DND-41 (cell line): ENCODE results near the gene PXN.
"Not testable (repeated sequence)": the region's sequence is repeated elsewhere in the genome, so short reads cannot be mapped to it uniquely, and the experiment has no call there.

Source experiments
- ATAC-seq: fragments of 200-7000 bp; cut with Tn5 transposase; 3 replicates; pipeline ENCODE4 v1.9.1; 2021; ENCODE audit warnings: low read depth; ENCODE audit not compliant: insufficient read depth
- DNase-seq: peaks from one replicate; pipeline ENCODE4 v3.0.0-alpha.2; 2020
- H2AFZ ChIP-seq: 2 replicates; pipeline ENCODE4 v1.6.0; 2012; ENCODE audit warnings: low read depth, low read length
- H3K27ac ChIP-seq: 2 replicates; pipeline ENCODE4 v1.5.1; 2012; ENCODE audit warnings: low read length, inconsistent platforms
- H3K27me3 ChIP-seq: fragments of 200-600 bp; sonication (generic); 2 replicates; pipeline ENCODE4 v1.6.0; 2012; ENCODE audit warnings: low read length, mild to moderate bottlenecking, inconsistent platforms; ENCODE audit not compliant: insufficient read depth, poor library complexity
- H3K36me3 ChIP-seq: 2 replicates; pipeline ENCODE4 v1.5.1; 2012; ENCODE audit warnings: low read length, inconsistent platforms; ENCODE audit not compliant: insufficient read depth
- H3K4me1 ChIP-seq: 2 replicates; pipeline ENCODE4 v1.5.1; 2012; ENCODE audit warnings: mild to moderate bottlenecking, low read length; ENCODE audit not compliant: insufficient read depth
- H3K4me2 ChIP-seq: 2 replicates; pipeline ENCODE4 v1.6.0; 2012; ENCODE audit warnings: mild to moderate bottlenecking, moderate library complexity, low read length, inconsistent platforms; ENCODE audit not compliant: insufficient read depth
- H3K4me3 ChIP-seq, 2 experiments: fragments of 200-600 bp in 1 of 2; shearing (Covaris generic) in 1 of 2; 2 replicates each; pipeline ENCODE4 v1.5.1; 2012 to 2016; ENCODE audit warnings: inconsistent platforms in 2 of 2, low read length in 2 of 2, mild to moderate bottlenecking in 2 of 2, low read depth in 1 of 2, moderate library complexity in 1 of 2
- H3K79me2 ChIP-seq: 2 replicates; pipeline ENCODE4 v1.6.0; 2012; ENCODE audit warnings: low read length, inconsistent platforms; ENCODE audit not compliant: insufficient read depth
- H3K9ac ChIP-seq: 2 replicates; pipeline ENCODE4 v1.6.0; 2012; ENCODE audit warnings: low read depth, mild to moderate bottlenecking, inconsistent platforms, low read length, moderate library complexity
- H3K9me3 ChIP-seq: 2 replicates; pipeline ENCODE4 v1.5.1; 2012; ENCODE audit warnings: low read length, moderate library complexity, mild to moderate bottlenecking, inconsistent platforms; ENCODE audit not compliant: insufficient read depth, severe bottlenecking
- H4K20me1 ChIP-seq: 2 replicates; pipeline ENCODE4 v1.6.0; 2012; ENCODE audit warnings: low read length; ENCODE audit not compliant: insufficient read depth
- EZH2 ChIP-seq: IDR thresholded peaks from 3 replicates; pipeline ENCODE4 v1.6.1; 2012; ENCODE audit warnings: borderline replicate concordance, low read depth, mild to moderate bottlenecking, moderate library complexity, low read length, inconsistent platforms; ENCODE audit not compliant: severe bottlenecking
- TF ChIP-seq, protein P1 (sequence below): IDR thresholded peaks from 2 replicates; pipeline ENCODE4 v1.5.1; 2012; ENCODE audit warnings: borderline replicate concordance, low read length, moderate library complexity, mild to moderate bottlenecking; ENCODE audit not compliant: poor library complexity, severe bottlenecking; ENCODE audit errors: extremely low read depth

PXN gene

DNA sequence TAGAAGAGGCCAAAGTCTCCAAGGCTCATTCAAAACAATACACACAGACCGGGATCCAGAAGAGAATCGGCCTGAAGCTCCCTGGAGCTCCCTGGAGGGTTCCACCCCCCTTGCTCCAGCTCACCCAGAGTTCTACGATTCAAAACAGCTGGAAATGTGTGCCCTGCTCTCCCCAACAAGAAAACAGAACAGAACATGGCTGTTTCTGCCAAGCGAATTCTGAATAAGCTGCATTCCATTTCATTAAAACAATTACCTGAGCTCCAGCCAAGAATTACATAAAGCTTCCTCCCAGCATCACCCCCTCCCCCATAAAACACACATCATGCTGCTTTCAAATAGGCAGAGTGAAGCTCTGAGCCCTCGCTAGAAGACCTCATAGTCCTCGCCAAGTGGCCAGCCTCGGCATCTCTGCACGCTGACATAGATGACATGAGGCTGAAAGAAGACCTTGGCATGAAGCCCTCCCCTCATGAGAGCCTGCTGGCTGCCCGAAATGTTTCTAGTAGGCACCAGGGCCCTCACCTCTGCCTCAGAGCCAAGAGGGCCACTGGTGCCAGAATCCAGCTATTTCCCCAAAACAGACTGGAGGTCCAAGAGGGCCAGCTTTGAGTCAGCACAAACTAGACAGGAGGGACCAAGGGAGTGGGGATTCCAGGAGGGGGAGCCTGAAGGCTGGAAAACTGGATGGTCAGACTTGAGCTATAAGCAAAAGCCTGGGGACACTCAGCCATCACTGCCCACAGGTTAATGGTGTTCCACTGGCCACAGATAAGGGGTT is 8.3 kb downstream of the PXN start:
- no peak overlapping the region for H3K9ac ChIP-seq
- TF ChIP-seq EZH2, result no peak
- TF ChIP-seq, protein P1, sequence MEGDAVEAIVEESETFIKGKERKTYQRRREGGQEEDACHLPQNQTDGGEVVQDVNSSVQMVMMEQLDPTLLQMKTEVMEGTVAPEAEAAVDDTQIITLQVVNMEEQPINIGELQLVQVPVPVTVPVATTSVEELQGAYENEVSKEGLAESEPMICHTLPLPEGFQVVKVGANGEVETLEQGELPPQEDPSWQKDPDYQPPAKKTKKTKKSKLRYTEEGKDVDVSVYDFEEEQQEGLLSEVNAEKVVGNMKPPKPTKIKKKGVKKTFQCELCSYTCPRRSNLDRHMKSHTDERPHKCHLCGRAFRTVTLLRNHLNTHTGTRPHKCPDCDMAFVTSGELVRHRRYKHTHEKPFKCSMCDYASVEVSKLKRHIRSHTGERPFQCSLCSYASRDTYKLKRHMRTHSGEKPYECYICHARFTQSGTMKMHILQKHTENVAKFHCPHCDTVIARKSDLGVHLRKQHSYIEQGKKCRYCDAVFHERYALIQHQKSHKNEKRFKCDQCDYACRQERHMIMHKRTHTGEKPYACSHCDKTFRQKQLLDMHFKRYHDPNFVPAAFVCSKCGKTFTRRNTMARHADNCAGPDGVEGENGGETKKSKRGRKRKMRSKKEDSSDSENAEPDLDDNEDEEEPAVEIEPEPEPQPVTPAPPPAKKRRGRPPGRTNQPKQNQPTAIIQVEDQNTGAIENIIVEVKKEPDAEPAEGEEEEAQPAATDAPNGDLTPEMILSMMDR, result no peak
- no peak overlapping the region for H3K27ac ChIP-seq
- H4K20me1 ChIP-seq, result peaks cover 15% of the 10 kb centered on the region
- no peaks in the 10 kb centered on the region for H3K36me3 ChIP-seq
- no peaks in the 10 kb centered on the region for H3K27me3 ChIP-seq
- no peak overlapping the region for H2AFZ ChIP-seq
- no peak overlapping the region for H3K4me2 ChIP-seq
- no peak for ATAC-seq
- no peak overlapping the region for H3K4me3 ChIP-seq
- peaks cover 7% of the 10 kb centered on the region for H3K4me1 ChIP-seq
- no peaks in the 10 kb centered on the region for H3K79me2 ChIP-seq
- H3K9me3 ChIP-seq, result no peaks in the 10 kb centered on the region
- no peak for DNase-seq

DNA sequence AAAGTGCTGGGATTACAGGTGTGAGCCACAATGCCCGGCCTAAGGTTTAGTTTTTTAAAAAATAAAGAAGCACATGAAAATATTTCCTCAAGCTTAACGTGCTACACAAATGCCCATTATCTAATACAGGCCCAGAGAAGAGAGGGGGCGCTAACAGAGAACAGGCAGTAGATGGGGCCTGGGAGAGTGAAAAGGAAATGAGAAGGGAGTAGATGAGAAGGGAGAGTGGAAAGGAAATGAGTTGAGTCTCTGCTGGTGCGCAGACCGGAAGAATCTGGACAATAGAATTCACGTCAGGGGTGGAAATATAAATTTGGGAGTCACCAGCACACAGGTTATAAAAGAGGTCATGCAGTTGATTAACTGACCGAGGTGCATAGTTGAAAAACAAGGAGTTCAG is 10.7 kb downstream of the PXN start:
- no peaks in the 10 kb centered on the region for H3K36me3 ChIP-seq

DNA sequence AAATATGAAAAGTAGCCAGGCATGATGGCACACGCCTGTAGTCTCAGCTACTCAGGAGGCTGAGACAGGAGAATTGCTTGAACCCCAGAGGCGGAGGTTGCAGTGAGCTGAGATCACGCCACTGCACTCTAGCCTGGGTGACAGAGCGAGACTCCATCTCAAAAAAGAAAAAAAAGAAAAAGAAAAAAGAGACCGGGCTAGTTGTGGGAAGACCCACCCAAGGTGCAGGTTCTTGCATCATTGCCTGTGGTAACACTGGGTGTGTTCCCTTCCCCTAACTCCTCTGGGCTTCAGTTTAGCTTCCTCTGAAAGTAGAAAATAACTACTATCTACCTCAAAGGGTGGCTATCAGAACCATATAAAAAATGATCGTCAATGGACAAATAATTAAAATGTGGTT is 12.2 kb downstream of the PXN start:
- H3K27ac ChIP-seq, H3K4me2 ChIP-seq, H3K36me3 ChIP-seq, H3K79me2 ChIP-seq, H3K9me3 ChIP-seq, H3K9ac ChIP-seq, H3K27me3 ChIP-seq, H2AFZ ChIP-seq, ATAC-seq, H3K4me3 ChIP-seq: not testable (repeated sequence)
- DNase-seq, result peak; percentile 35
- Histone ChIP-seq H3K4me1 (peaks cover 17% of the 10 kb centered on the region), H4K20me1 (peaks cover 23% of the 10 kb centered on the region)

More for the DNA sequence above, 10.7 kb downstream of the PXN start:
- DNase-seq (no peak), ATAC-seq (no peak)
- no peak overlapping the region for H3K4me3 ChIP-seq
- no peaks in the 10 kb centered on the region for H3K27me3 ChIP-seq
- H4K20me1 ChIP-seq, result peaks cover 13% of the 10 kb centered on the region
- H2AFZ ChIP-seq, result no peak overlapping the region
- no peak overlapping the region for H3K9ac ChIP-seq
- no peak overlapping the region for H3K27ac ChIP-seq
- H3K4me2 ChIP-seq, result no peak overlapping the region
- H3K4me1 ChIP-seq, result peaks cover 17% of the 10 kb centered on the region
- H3K9me3 ChIP-seq, result no peaks in the 10 kb centered on the region
- H3K79me2 ChIP-seq, result no peaks in the 10 kb centered on the region
- TF ChIP-seq, protein P1, result peak; percentile 13
- no peak for TF ChIP-seq EZH2

DNA sequence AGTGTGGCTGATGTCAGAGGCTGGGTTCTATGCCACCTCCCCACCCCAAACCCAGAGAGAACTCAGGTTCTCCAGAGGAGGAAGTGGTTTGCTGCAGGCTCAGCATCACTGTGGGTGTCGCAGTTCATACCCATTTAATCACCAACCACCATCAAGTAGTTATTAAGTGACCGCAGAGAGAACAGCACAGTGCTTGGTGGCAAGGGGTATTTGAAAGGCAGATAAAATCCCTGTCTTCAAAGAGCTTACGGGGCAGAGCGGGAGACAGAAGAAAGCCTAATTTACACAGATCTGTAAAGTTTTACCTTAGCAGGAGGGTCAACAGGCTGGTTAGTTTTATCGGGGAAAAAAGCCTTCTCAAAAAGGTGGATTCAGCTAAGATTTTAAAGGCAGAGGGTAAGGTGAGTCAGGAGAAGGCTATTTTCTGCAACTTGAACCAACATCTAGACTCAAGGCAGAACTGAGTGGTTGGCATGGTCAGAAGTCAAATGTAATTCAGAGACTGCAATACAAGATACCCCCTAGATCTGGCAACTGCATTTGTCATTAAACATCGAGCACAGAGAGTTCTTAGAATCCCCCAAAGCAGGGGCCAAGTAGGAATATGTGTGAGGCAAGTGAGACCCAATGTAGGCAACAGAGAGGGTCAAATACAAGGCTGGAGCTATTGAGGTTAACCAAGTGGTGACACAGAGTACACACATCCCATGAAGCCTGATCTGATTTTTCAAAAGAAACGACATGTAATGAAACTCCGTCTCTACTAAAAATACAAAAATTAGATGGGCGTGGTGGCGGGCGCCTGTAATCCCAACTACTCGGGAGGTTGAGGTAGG is 13.2 kb downstream of the PXN start:
- Histone ChIP-seq H3K9me3 (no peaks in the 10 kb centered on the region), H3K79me2 (no peaks in the 10 kb centered on the region), H3K27ac (no peak overlapping the region), H2AFZ (no peak overlapping the region), H3K4me3 (no peak overlapping the region), H3K4me2 (no peak overlapping the region), H3K9ac (no peak overlapping the region), H4K20me1 (peaks cover 27% of the 10 kb centered on the region), H3K36me3 (no peaks in the 10 kb centered on the region), H3K27me3 (no peaks in the 10 kb centered on the region), H3K4me1 (peaks cover 17% of the 10 kb centered on the region)
- TF ChIP-seq, protein P1, result no peak
- no peak for TF ChIP-seq EZH2
- ATAC-seq (peak; percentile 97), DNase-seq (peak; percentile 78)

DNA sequence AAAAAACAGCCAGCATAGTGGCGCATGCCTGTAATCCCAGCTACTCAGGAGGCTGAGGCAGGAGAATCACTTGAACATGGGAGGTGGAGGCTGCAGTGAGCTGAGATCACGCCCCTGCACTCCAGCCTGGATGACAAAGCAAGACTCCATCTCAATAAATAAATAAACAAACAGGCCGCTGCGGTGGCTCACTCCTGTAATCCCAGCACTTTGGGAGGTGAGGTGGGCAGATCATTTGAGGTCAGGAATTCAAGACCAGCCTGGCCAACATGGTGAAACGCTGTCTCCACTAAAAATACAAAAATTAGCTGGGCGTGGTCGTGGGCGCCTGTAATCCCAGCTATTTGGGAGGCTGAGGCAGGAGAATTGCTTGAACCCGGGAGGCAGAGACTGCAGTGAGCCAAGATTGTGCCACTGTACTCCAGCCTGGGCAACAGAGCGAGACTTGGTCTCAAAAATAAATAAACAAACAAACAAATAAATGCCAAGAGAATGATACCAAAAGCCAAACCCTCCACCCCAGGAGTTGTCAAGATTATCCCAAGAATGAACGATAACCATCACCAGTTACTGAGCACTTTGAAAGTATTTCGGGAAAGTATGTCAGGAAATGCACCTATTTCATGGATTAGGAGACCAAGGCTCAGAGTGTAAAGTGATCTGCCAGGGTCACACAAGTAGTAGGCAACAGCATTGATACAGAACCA is 14.0 kb downstream of the PXN start:
- not testable (repeated sequence) for DNase-seq, H3K9ac ChIP-seq, H3K79me2 ChIP-seq, H3K27me3 ChIP-seq, H3K9me3 ChIP-seq, H3K4me3 ChIP-seq, H3K27ac ChIP-seq, H3K36me3 ChIP-seq, H3K4me2 ChIP-seq, ATAC-seq, H2AFZ ChIP-seq
- Histone ChIP-seq H4K20me1 (peaks cover 25% of the 10 kb centered on the region), H3K4me1 (peaks cover 17% of the 10 kb centered on the region)
